GM12878 (cell line): ENCODE measurements around the gene UROC1.

Source experiments
- ATF2 ChIP-seq: IDR thresholded peaks from 2 replicates; pipeline ENCODE4 v1.6.1; 2012; ENCODE audit warnings: low read length, inconsistent platforms
- MAX ChIP-seq: IDR thresholded peaks from 2 replicates; pipeline ENCODE4 v1.6.1; 2012; ENCODE audit warnings: low read depth, low read length, improper control_type of control experiment
- POLR2A ChIP-seq: IDR thresholded peaks from 2 replicates; pipeline ENCODE4 v1.6.1; 2011; ENCODE audit warnings: low read depth, mild to moderate bottlenecking, low read length
- ZBTB4 ChIP-seq: fragments of 450-650 bp; formaldehyde crosslinking; IDR thresholded peaks from 2 replicates; pipeline ENCODE4 v1.4.0; 2022; ENCODE audit warnings: mild to moderate bottlenecking, moderate library complexity

- no peak for TF ChIP-seq POLR2A
- no peak for TF ChIP-seq ATF2
- no peak for TF ChIP-seq MAX
- no peak for TF ChIP-seq ZBTB4
Observed at GRCh38 chr3:126452213-126452612, 65.4 kb downstream of the UROC1 start.
